Peyer's patch (tissue), 4 donors: ENCODE measurements around the gene DLGAP5.

Source experiments
- CTCF ChIP-seq, 6 experiments: fragments of 450-650 bp in 4 of 6; fragments of 200-600 bp in 2 of 6; sonication (generic) in 1 of 6; IDR thresholded peaks; one replicate each; pipeline ENCODE4 v1.5.1; 2017 to 2019; ENCODE audit warnings: antibody characterized with exemption in 6 of 6, mild to moderate bottlenecking in 3 of 6, moderate library complexity in 1 of 6
- POLR2A ChIP-seq, 2 donors: fragments of 450-650 bp; IDR thresholded peaks; one replicate each; pipeline ENCODE4 v1.5.1; 2017; ENCODE audit warnings: antibody characterized with exemption in 2 of 2, mild to moderate bottlenecking in 2 of 2, moderate library complexity in 2 of 2

GRCh38 chr14:55238019-55238680 is 46.8 kb upstream of the DLGAP5 start:
- TF ChIP-seq CTCF (IDR thresholded peaks at IDR 0.05) (no peak), POLR2A (IDR thresholded peaks at IDR 0.05) (no peak)
